D721Med (cell line): ENCODE measurements around the gene IPCEF1.

Source experiments
- DNase-seq: peaks from one replicate; pipeline ENCODE4 v3.0.0; 2011; ENCODE audit warnings: low spot score; ENCODE audit not compliant: insufficient read length
- FAIRE-seq: peaks from 2 replicates; lab custom pipeline; 2011; peaks lifted over from hg19 to GRCh38; lab: Jason Lieb, UNC
- TF ChIP-seq, protein P1 (sequence below): IDR thresholded peaks from 2 replicates; pipeline ENCODE4 v1.5.1; 2012; ENCODE audit warnings: mild to moderate bottlenecking, control low read depth; ENCODE audit not compliant: insufficient read depth; ENCODE audit errors: missing control alignments

IPCEF1 gene

DNA sequence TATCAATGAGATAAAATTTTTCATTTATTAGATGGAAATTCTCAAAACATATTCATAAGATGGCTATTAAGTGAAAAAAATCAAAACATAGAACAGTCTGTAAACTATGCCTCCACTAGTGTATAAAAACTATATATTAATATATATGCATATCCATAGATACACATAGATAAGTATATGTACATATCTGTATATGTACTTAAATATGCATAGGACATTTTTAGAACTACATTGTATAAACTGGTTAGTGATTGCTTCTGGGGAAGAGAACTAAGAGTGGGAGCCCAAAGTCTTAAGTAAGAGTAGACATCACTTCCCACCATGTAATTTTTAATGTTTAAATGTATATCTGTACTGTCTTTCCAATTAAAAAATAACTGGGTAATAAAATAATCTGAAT lies 31.5 kb downstream of the IPCEF1 start:
- no peak for DNase-seq
- no peak for FAIRE-seq
- TF ChIP-seq, protein P1, sequence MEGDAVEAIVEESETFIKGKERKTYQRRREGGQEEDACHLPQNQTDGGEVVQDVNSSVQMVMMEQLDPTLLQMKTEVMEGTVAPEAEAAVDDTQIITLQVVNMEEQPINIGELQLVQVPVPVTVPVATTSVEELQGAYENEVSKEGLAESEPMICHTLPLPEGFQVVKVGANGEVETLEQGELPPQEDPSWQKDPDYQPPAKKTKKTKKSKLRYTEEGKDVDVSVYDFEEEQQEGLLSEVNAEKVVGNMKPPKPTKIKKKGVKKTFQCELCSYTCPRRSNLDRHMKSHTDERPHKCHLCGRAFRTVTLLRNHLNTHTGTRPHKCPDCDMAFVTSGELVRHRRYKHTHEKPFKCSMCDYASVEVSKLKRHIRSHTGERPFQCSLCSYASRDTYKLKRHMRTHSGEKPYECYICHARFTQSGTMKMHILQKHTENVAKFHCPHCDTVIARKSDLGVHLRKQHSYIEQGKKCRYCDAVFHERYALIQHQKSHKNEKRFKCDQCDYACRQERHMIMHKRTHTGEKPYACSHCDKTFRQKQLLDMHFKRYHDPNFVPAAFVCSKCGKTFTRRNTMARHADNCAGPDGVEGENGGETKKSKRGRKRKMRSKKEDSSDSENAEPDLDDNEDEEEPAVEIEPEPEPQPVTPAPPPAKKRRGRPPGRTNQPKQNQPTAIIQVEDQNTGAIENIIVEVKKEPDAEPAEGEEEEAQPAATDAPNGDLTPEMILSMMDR, result no peak

DNA sequence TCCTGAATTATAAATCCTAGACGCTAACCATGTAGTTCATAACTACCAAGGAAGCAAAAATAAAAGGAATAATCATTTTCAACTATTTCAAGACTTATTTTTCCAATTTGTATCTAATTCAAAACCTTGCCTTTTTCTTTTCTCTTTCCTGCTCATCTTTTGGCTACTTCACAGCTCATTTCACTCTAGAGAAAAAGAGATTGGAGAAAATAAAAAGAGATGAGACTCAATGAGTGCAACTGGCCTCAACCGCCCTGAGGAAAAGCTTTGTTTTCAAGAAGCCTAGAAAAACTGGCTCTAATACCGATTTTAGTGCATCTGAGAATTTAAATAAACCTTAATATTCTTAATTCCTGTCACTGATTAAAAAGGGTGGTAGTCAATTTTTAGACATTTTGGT lies 36.4 kb downstream of the IPCEF1 start:
- no peak for FAIRE-seq
- TF ChIP-seq, protein P1, result no peak
- no peak for DNase-seq

DNA sequence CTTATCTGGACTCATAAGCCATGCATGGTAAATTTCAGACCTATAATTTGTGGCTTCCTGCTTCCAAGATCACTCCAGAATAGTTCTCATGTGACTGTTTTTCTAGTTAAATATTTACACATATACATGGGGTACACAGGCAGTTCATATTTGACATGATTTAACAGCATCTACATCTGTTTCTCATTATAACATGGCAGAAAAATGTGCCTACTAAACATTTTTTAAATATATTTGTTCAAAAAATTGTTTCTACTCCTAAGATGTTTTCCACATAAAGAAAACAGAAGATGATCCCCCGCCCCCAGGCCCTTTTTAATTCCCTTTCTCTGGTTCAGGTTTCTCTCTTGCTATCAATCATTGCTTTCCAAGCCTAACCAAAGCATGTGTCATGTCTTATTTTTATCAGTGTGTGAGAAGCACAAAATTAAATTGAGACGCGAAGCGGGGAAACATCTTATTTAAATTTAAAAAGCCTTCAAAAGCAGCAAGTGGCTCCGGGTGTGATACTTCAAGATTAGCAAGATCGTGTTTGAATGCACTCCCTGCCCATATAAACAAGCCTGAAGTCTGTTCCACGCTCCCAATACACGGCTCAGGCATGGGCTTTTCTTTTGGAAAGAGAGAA lies 37.3 kb downstream of the IPCEF1 start:
- DNase-seq, result no peak
- TF ChIP-seq, protein P1, result no peak
- no peak for FAIRE-seq

DNA sequence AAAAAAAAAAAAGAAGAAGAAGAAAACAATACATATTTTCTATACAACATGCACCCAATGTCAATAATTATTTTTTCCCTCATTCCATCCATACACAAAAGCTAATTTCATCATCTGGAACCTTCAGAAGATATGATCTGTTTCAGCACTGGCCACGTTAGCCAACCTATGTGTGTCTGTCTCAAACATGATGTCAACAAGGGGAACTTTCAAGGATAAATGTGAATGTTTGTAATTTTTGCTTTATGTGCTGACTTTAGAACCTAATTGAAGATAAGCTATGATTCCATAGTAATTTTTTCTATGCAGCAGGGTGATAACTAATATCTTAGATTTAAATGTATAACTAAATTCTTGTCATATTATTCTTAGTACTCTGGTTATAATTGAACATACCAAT lies 37.9 kb downstream of the IPCEF1 start:
- TF ChIP-seq, protein P1, result no peak
- no peak for DNase-seq
- FAIRE-seq, result no peak

DNA sequence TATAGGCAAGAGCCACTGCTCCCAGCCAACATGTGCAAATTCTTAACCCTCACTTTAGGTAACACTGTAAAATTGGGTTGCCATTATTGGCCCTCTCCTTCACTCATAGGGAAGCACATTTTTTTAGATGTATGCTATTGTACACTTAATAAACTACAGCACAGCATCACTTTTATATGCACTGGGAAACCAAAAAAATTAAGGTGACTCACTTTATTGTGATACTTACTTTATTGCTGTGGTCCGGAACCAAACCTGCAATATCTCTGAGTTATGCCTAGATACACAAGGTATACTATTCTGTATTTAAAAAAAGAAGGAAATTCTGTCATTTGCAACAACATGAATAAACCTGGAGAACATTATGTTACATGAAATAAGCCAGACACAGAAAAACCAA lies 40.5 kb downstream of the IPCEF1 start:
- no peak for FAIRE-seq
- TF ChIP-seq, protein P1, result no peak
- DNase-seq, result no peak

DNA sequence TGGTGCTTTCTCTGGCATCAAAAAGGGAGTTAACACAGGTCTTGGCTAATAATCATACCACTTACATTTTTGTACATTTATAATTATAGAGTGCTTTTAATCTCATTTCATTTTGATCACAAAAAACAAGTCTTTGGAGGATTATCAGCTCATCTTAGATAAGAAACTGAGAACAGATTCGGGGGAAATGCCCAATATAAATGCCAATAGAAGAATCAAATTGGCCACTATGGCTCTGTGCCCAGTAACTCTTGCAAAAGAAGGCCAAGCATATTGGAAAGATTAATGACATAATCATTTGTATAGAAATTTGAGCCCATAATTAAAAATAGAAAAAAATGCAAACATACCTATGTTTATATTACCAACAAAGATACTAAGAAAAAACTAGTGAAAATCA lies 42.5 kb downstream of the IPCEF1 start:
- TF ChIP-seq, protein P1, result no peak

DNA sequence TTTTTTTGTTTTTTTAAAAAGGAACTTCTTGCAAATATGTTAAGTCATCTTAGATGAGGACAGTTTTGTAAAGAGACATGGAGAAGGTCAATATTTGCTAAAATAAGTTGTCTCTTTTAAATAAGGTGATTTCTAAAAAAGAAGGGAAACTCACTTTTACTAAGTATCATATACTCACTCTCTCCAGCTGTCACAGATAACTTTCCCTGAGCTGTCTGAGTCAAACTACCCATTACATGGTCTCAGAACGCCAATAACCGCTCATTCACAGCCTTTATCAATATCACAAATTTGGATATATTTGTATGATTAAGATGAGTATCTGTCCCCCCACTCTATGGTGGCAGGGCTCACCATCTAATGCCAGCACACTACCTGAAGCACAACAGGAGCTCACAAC lies 47.6 kb downstream of the IPCEF1 start:
- no peak for DNase-seq
- TF ChIP-seq, protein P1, result no peak
- FAIRE-seq, result no peak

More for the DNA sequence above, 42.5 kb downstream of the IPCEF1 start:
- DNase-seq (no peak), FAIRE-seq (no peak)
